Mesothelial cell of epicardium (in vitro differentiated cells): ENCODE measurements around the gene SLC1A3. TPM values are rescaled to one million over a fixed set of nuclear protein-coding genes. Genes with fewer than 3 reads are reported as not detected.

Experiments used
- DNase-seq, 2 experiments: peaks; one replicate each; pipeline ENCODE4 v3.0.0; 2021; ENCODE audit warnings: low spot score in 2 of 2; ENCODE audit not compliant: unreplicated experiment in 2 of 2
- H3K27ac Mint-ChIP-seq: 2 replicates; pipeline ENCODE4 v1.8.0; 2021; ENCODE audit warnings: mixed read lengths
- H3K27me3 Mint-ChIP-seq: 2 replicates; pipeline ENCODE4 v1.8.0; 2021; ENCODE audit warnings: low read depth, mixed read lengths
- H3K36me3 Mint-ChIP-seq: 2 replicates; pipeline ENCODE4 v1.8.0; 2021; ENCODE audit warnings: mixed read lengths
- H3K4me1 Mint-ChIP-seq: 2 replicates; pipeline ENCODE4 v1.8.0; 2021; ENCODE audit warnings: mixed read lengths
- H3K4me3 Mint-ChIP-seq: 2 replicates; pipeline ENCODE4 v1.8.0; 2021; ENCODE audit warnings: mild to moderate bottlenecking, moderate library complexity, mixed read lengths
- H3K9me3 Mint-ChIP-seq: 2 replicates; pipeline ENCODE4 v1.8.0; 2021; ENCODE audit warnings: mixed read lengths
- CTCF ChIP-seq: fragments of 200-600 bp; sonication (generic); IDR thresholded peaks from one replicate; pipeline ENCODE4 v1.5.0; 2021; ENCODE audit warnings: antibody characterized with exemption; ENCODE audit not compliant: unreplicated experiment
- total RNA-seq: library from RNA; stranded (reverse); gene quantifications from 3 replicates; pipeline ENCODE4 v1.2.1, GENCODE V29; 2021

The SLC1A3 gene
- total RNA-seq, 1 donor from 2014 or later: 56.3 TPM

- Mint-ChIP-seq H3K4me1 (peaks cover 13% of the 10 kb centered on the region), H3K36me3 (no peaks in the 10 kb centered on the region), H3K4me3 (no peak overlapping the region), H3K27me3 (no peaks in the 10 kb centered on the region), H3K9me3 (peaks cover 3% of the 10 kb centered on the region), H3K27ac (no peak overlapping the region)
- no peak for DNase-seq
- TF ChIP-seq CTCF: no peak
Observed at GRCh38 chr5:36596247-36596646, 10.2 kb upstream of the SLC1A3 start.

- Mint-ChIP-seq H3K36me3 (no peaks in the 10 kb centered on the region), H3K9me3 (peaks cover 3% of the 10 kb centered on the region), H3K4me1 (peaks cover 14% of the 10 kb centered on the region), H3K27ac (no peak overlapping the region), H3K4me3 (no peak overlapping the region), H3K27me3 (no peaks in the 10 kb centered on the region)
- TF ChIP-seq CTCF: no peak
- DNase-seq: no peak
Observed at GRCh38 chr5:36596756-36597155, 9.7 kb upstream of the SLC1A3 start.

GRCh38 chr5:36598045-36598444 is 8.4 kb upstream of the SLC1A3 start:
- no peak for DNase-seq
- Mint-ChIP-seq H3K4me3 (no peak overlapping the region), H3K27me3 (no peaks in the 10 kb centered on the region), H3K9me3 (peaks cover 3% of the 10 kb centered on the region), H3K4me1 (peaks cover 14% of the 10 kb centered on the region), H3K36me3 (no peaks in the 10 kb centered on the region), H3K27ac (peak overlapping the region; percentile 7)
- no peak for TF ChIP-seq CTCF

GRCh38 chr5:36599986-36600779 is 6.2 kb upstream of the SLC1A3 start:
- DNase-seq: no peak
- H3K4me3 Mint-ChIP-seq: no peak overlapping the region
- no peak for TF ChIP-seq CTCF
- peak overlapping the region; percentile 27 for H3K27ac Mint-ChIP-seq
- H3K36me3 Mint-ChIP-seq: no peaks in the 10 kb centered on the region
- H3K9me3 Mint-ChIP-seq: peaks cover 3% of the 10 kb centered on the region
- H3K4me1 Mint-ChIP-seq: peaks cover 25% of the 10 kb centered on the region
- no peaks in the 10 kb centered on the region for H3K27me3 Mint-ChIP-seq

- H3K9me3 Mint-ChIP-seq: peaks cover 3% of the 10 kb centered on the region
- no peak overlapping the region for H3K4me3 Mint-ChIP-seq
- no peak for TF ChIP-seq CTCF
- H3K27ac Mint-ChIP-seq: peak overlapping the region; percentile 27
- H3K27me3 Mint-ChIP-seq: no peaks in the 10 kb centered on the region
- DNase-seq: no peak
- peaks cover 31% of the 10 kb centered on the region for H3K4me1 Mint-ChIP-seq
- no peaks in the 10 kb centered on the region for H3K36me3 Mint-ChIP-seq
Observed at GRCh38 chr5:36600917-36601527, 5.4 kb upstream of the SLC1A3 start.
